Thyroid gland (tissue), 4 donors: ENCODE measurements around the gene EPB41L1.

Experiments
- POLR2A ChIP-seq, 2 donors: fragments of 450-650 bp; IDR thresholded peaks; one replicate each; pipeline ENCODE4 v1.6.1; 2017; ENCODE audit warnings: antibody characterized with exemption in 2 of 2, mild to moderate bottlenecking in 2 of 2, moderate library complexity in 1 of 2
- TF ChIP-seq, protein P1 (sequence below), 6 experiments: fragments of 200-600 bp in 3 of 6; fragments of 450-650 bp in 3 of 6; sonication (generic) in 3 of 6; IDR thresholded peaks; one replicate each; pipeline ENCODE4 v1.5.1; 2016 to 2019; ENCODE audit warnings: antibody characterized with exemption in 6 of 6, mild to moderate bottlenecking in 2 of 6, inconsistent platforms in 1 of 6, moderate library complexity in 1 of 6

GRCh38 chr20:36115925-36116324, 38.6 kb upstream of the EPB41L1 start:
- TF ChIP-seq, protein P1, sequence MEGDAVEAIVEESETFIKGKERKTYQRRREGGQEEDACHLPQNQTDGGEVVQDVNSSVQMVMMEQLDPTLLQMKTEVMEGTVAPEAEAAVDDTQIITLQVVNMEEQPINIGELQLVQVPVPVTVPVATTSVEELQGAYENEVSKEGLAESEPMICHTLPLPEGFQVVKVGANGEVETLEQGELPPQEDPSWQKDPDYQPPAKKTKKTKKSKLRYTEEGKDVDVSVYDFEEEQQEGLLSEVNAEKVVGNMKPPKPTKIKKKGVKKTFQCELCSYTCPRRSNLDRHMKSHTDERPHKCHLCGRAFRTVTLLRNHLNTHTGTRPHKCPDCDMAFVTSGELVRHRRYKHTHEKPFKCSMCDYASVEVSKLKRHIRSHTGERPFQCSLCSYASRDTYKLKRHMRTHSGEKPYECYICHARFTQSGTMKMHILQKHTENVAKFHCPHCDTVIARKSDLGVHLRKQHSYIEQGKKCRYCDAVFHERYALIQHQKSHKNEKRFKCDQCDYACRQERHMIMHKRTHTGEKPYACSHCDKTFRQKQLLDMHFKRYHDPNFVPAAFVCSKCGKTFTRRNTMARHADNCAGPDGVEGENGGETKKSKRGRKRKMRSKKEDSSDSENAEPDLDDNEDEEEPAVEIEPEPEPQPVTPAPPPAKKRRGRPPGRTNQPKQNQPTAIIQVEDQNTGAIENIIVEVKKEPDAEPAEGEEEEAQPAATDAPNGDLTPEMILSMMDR (IDR thresholded peaks at IDR 0.05): no peak
- TF ChIP-seq POLR2A (IDR thresholded peaks at IDR 0.05): no peak
